BE2C (cell line): ENCODE measurements around the gene DAND5.
"Not testable (repeated sequence)": the region's sequence is repeated elsewhere in the genome, so short reads cannot be mapped to it uniquely, and the experiment has no call there.

Experiments used
- DNase-seq: peaks from one replicate; pipeline ENCODE4 v3.0.0-alpha.2; 2020
- H3K27me3 ChIP-seq: fragments of 250-450 bp; sonication (Bioruptor Pico); 2 replicates; pipeline ENCODE4 v1.5.1; 2020; ENCODE audit warnings: mild to moderate bottlenecking
- H3K36me3 ChIP-seq: fragments of 250-450 bp; sonication (Bioruptor Pico); 2 replicates; pipeline ENCODE4 v1.5.1; 2020; ENCODE audit warnings: mild to moderate bottlenecking
- H3K4me1 ChIP-seq: fragments of 250-450 bp; sonication (Bioruptor Pico); 2 replicates; pipeline ENCODE4 v1.5.1; 2020
- H3K4me3 ChIP-seq: 2 replicates; pipeline ENCODE4 v1.5.1; 2011; ENCODE audit warnings: low read depth, low read length
- H3K9me3 ChIP-seq: fragments of 250-450 bp; sonication (Bioruptor Pico); 2 replicates; pipeline ENCODE4 v1.5.1; 2020
- TF ChIP-seq, protein P1 (sequence below): IDR thresholded peaks from 2 replicates; pipeline ENCODE4 v1.5.1; 2012; ENCODE audit warnings: mild to moderate bottlenecking, low read depth, low read length

DAND5 gene

DNA sequence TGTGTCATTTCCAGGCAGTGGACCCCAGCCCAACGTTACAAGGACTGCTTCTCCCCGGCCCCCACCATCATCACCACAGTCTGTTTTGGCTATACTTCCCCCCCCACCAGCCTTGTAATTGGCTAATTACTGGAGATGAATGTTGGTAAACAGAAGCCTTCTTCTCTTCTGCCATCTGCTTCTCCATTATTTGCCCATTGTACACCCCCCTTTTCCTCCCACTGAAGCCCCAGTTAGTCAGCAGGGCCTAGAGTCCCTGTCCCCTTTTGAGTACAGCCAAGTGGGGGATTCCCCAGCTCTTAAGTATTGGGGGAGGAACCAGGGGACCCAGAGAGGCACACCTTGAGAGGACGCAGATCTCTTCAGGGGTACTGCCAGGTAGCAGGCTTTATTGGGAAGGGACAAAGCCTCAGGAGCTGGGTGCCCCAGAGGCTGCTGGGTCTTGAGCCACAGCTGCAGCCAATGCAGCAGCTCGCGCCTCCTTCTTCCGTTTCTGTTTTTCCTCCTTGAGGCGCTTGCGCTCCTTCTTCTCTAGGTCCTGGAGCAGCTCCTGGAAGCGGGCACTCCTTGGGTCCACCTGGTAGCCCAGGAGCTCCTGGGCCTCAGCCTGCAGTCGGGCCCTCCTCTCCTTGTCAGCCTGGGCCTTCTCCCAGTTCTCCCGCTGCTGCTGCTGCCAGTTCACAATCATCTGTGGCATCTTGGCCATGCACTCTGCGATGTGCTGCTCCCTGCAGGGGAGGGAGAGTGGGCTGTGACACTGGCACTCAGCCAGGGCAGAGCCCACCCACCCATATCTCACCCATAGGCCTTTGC, 15.4 kb upstream of the DAND5 start:
- Histone ChIP-seq H3K9me3 (no peaks in the 10 kb centered on the region), H3K4me3 (no peak overlapping the region; the same call in 1 of the 2 replicates), H3K27me3 (no peaks in the 10 kb centered on the region), H3K4me1 (peaks cover 32% of the 10 kb centered on the region), H3K36me3 (peaks cover 61% of the 10 kb centered on the region)
- TF ChIP-seq, protein P1, sequence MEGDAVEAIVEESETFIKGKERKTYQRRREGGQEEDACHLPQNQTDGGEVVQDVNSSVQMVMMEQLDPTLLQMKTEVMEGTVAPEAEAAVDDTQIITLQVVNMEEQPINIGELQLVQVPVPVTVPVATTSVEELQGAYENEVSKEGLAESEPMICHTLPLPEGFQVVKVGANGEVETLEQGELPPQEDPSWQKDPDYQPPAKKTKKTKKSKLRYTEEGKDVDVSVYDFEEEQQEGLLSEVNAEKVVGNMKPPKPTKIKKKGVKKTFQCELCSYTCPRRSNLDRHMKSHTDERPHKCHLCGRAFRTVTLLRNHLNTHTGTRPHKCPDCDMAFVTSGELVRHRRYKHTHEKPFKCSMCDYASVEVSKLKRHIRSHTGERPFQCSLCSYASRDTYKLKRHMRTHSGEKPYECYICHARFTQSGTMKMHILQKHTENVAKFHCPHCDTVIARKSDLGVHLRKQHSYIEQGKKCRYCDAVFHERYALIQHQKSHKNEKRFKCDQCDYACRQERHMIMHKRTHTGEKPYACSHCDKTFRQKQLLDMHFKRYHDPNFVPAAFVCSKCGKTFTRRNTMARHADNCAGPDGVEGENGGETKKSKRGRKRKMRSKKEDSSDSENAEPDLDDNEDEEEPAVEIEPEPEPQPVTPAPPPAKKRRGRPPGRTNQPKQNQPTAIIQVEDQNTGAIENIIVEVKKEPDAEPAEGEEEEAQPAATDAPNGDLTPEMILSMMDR = no peak
- peak; percentile 25 for DNase-seq

DNA sequence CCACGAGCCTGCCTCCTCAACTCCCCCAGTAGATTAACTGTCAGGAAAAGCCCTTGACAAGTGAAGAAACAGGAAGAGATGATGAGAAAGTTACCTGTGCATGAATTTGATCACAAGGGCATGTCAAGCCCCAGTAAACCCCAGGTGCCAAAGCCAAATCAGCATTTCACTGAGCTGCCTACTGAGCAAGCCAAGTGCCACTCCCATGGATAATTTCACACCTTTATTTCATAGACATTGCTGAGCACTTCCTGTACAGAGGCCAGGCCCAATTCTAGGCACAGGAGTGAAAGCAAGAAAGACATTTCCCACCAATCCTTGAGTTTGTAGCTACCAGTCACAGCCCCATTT, 14.8 kb upstream of the DAND5 start:
- peaks cover 55% of the 10 kb centered on the region for H3K36me3 ChIP-seq
- DNase-seq = no peak
- H3K4me1 ChIP-seq = peaks cover 32% of the 10 kb centered on the region
- no peaks in the 10 kb centered on the region for H3K9me3 ChIP-seq
- no peaks in the 10 kb centered on the region for H3K27me3 ChIP-seq
- TF ChIP-seq, protein P1 = no peak
- H3K4me3 ChIP-seq = no peak overlapping the region; the same call in 1 of the 2 replicates

DNA sequence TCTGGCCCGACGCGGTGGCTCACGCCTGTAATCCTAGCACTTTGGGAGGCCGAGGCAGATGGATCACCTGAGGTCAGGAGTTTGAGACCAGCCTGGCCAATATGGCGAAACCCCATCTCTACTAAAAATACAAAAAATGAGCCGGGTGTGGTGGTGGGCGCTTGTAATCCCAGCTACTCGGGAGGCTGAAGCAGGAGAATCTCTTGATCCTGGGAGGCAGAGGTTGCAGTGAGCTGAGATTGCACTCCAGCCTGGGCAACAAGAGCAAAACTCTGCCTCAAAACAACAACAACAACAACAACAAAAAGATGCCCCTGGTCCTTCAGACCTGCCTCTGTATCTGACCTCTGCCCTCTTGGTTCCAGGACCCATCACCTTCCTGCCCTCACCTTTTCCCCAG, 13.8 kb upstream of the DAND5 start:
- not testable (repeated sequence) for H3K9me3 ChIP-seq, DNase-seq, H3K27me3 ChIP-seq
- Histone ChIP-seq H3K36me3 (peaks cover 47% of the 10 kb centered on the region), H3K4me1 (peaks cover 32% of the 10 kb centered on the region), H3K4me3 (peak overlapping the region; percentile 94)

DNA sequence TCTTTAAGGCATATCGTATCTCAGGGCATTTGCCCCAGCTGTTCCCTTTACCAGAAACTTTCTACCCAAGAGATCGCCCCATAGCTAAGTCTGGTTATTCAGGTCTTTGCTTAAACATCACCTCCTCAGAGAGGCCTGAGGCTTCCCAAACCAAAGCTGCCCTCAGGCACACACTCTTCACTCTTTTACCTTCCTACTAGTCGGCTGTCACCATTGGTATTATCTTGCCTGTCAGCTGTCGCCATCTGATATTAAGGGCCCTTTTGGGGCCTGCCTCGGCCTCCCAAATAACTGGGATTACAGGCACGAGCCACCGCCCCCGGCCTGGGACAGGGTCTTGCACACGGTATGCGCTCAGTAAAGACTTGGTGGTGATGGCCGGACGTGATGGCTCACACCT, 13.4 kb upstream of the DAND5 start:
- no peak for DNase-seq
- TF ChIP-seq, protein P1 = no peak
- Histone ChIP-seq H3K9me3 (no peaks in the 10 kb centered on the region), H3K4me3 (peak overlapping the region; percentile 94), H3K36me3 (peaks cover 43% of the 10 kb centered on the region), H3K4me1 (peaks cover 32% of the 10 kb centered on the region), H3K27me3 (no peaks in the 10 kb centered on the region)

DNA sequence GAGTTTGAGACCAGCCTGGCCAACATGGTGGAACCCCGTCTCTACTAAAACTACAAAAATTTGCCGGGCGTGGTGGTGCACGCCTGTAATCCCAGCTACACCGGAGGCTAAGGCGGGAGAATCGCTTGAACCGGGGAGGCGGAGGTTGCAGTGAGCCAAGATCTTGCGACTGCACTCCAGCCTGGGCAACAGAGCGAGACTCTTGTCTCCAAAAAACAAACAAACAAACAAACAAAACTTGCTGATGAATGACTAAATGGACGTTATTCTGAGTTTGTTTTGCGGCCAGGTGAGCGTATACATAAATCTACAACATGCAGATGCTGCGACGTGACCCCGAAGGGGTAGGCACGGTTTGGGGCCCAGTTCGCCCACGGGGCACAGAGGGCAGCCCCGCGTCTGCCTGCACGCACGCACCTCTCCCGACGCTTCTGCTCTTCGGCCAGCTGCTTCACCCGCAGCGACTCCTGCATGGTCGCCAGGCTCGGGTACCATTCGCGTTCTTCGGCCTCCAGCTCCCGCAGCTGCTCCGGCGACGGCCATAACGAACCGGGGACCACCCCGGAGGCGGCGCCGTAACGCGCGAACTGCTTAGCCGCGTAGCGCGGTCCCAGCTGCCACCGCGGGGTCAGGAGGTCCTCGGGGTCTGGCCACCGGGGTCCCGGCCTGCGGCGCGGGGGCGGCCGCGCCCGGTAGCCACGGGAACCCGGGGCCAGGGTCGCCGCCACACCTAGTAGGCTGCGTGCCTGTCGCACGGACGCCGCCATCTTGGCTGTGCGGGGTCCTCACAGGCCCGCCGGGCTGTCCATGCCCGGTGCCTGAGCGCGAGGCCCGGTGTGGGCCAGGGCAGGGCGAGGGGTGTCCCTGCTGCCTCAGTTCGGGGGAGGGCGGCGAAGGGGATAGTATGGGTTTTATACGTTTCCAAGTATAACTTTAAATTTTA, 12.7 kb upstream of the DAND5 start, which contains the start of gene GADD45GIP1:
GADD45GIP1 (minus strand) TSS at position 778 of the 943 bp plus-strand sequence; CDS start at position 767, 11 bp downstream.
- Histone ChIP-seq H3K36me3 (peaks cover 36% of the 10 kb centered on the region), H3K4me1 (peaks cover 32% of the 10 kb centered on the region), H3K27me3 (no peaks in the 10 kb centered on the region), H3K9me3 (no peaks in the 10 kb centered on the region), H3K4me3 (peak within 1 kb of the TSS; percentile 94)
- TF ChIP-seq, protein P1 = no peak
- peak; percentile 90 for DNase-seq

DNA sequence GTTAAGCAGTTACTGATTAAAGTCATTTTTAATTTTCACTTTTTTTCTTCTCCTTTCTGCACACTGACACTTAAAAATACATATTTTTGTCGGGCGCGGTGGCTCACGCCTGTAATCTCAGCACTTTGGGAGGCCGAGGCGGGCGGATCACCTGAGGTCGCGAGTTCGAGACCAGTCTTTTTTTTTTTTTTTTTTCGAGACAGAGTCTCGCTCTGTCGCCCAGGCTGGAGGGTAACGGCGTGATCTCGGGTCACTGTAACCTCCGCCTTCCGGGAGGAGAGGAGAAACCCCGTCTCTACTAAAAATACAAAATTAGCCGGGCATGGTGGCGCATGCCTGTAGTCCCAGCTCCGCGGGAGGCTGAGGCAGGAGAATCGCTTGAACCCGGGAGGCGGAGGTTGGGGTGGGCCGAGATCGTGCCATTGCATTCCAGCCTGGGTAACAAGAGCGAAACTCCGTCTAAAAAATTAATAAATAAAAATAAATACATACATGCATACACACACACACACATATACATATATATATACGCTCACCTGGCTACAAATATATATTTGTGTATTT, 11.9 kb upstream of the DAND5 start:
- not testable (repeated sequence) for H3K27me3 ChIP-seq, DNase-seq, H3K9me3 ChIP-seq
- Histone ChIP-seq H3K4me3 (peak overlapping the region; percentile 94), H3K4me1 (peaks cover 27% of the 10 kb centered on the region), H3K36me3 (peaks cover 28% of the 10 kb centered on the region)
